GM13977 (cell line): ENCODE measurements around the gene PARD3.

ENCODE experiments used
- DNase-seq: peaks from one replicate; pipeline ENCODE4 v3.0.0; 2012; ENCODE audit warnings: low spot score
- in situ Hi-C: fragments of 300-500 bp; cut with MboI; formaldehyde crosslinking; loops from one replicate; pipeline ENCODE4 v1.12.0; 2022; ENCODE audit warnings: low sequenced_read_pairs, low pct_unique_long_range_greater_than_20kb, mixed read lengths, inconsistent platforms; ENCODE audit not compliant: unreplicated experiment
- TF ChIP-seq, protein P1 (sequence below): IDR thresholded peaks from 2 replicates; pipeline ENCODE4 v1.5.1; 2012; ENCODE audit warnings: mild to moderate bottlenecking, control low read depth; ENCODE audit not compliant: insufficient read depth; ENCODE audit errors: extremely low read depth, missing control alignments

Gene PARD3

DNA sequence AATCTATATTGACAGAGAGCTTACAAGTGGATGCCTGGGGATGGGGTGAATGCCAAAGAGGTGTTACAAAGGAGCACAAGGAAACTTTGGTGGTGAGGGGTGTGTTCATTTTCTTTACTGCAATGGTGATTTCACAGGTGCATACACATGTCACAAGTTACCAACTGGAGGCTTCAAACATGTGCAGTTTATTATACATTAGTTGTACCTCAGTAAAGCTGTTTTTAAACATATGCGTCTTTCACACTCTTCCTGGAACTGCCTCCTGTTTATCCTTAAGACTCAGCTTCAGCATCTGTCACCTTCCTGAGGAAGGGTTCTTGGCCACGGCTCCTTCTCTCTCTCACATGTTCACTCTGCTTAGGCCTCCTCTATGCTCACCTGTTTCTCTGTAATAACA is 731.5 kb downstream of the PARD3 start:
- DNase-seq, result no peak
- TF ChIP-seq, protein P1, sequence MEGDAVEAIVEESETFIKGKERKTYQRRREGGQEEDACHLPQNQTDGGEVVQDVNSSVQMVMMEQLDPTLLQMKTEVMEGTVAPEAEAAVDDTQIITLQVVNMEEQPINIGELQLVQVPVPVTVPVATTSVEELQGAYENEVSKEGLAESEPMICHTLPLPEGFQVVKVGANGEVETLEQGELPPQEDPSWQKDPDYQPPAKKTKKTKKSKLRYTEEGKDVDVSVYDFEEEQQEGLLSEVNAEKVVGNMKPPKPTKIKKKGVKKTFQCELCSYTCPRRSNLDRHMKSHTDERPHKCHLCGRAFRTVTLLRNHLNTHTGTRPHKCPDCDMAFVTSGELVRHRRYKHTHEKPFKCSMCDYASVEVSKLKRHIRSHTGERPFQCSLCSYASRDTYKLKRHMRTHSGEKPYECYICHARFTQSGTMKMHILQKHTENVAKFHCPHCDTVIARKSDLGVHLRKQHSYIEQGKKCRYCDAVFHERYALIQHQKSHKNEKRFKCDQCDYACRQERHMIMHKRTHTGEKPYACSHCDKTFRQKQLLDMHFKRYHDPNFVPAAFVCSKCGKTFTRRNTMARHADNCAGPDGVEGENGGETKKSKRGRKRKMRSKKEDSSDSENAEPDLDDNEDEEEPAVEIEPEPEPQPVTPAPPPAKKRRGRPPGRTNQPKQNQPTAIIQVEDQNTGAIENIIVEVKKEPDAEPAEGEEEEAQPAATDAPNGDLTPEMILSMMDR, result no peak
- in situ Hi-C loops, result no loop called here

DNA sequence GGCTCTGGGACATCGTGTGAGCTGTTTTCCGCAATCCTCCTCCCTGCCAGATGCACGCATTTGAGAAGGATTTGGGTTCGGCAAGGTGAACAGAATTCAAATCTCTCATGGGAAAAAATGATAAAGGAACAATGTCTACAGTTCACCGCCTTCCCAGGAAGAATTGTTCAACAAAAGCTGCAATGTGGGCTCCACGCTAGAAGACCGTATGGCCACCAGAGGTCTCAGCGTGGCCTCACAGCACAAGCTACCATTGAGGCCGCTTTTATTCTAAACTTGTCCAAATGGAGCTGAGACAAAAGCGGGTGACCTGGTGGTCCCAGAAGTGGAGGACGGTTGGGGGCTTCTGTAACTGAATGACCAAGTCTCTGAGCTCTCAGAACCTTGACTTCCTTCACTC is 733.1 kb downstream of the PARD3 start:
- TF ChIP-seq, protein P1, result no peak
- no peak for DNase-seq
- in situ Hi-C loops, result no loop called here

DNA sequence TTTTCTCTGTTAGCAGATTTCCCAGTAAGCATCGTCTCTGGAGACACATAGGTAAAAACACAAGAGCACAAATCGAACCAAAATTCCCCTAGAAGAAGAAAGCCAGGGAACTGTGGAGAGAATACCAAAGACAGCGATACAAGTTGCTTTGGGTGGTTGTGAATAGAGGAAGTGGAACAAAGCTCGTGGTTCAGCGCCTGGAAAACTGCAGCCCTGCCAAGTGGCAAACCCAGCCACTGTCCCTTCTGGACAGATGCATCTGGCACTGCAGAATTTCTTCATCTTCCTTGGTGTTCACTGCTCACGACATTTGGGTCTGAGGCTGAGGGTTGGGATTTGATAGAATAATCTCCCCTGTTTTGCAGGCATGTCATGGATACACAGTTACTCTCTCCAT is 733.8 kb downstream of the PARD3 start:
- in situ Hi-C loops, result no loop called here
- TF ChIP-seq, protein P1, result no peak
- no peak for DNase-seq

DNA sequence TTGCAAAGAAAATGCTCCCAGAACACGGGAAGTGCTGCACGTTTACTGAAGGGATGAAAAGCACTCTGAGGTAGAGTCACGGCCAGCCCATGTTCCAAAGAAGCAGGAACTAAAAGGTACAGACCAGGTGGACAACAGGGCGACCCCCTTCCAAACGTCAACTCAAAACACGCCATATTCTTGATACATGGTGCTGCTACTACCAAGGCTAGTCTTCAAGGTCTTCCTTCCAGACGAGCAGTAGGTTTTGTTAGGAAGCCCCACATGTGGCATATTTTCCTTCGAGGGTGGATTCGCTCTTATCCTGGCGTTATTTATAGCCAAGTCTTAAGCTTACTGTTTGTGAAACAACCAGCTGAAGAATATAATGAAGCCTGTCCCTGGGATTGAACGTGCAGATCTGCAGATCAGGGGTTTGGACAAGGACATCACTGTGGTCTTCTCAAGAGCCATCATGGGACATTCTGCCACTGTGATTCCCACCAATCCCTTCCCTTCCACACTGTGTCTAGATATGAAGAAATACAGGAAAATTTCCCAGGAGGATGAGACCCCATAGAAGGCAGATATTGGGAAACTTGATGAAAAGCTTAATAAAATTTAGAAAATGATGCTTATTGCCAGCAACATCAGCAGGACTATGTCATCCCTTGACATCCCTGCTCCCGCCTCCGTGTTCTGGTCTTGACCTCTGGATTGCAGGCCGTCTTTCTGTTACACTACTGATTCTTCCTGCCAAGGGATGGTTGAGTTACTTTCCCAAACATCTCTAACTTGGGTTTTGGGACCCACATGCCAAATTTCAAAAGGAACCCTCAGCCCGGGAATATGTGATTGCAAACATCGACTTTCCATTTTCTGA is 734.4 kb downstream of the PARD3 start:
- in situ Hi-C loops, result no loop called here
- no peak for DNase-seq
- TF ChIP-seq, protein P1, result no peak

DNA sequence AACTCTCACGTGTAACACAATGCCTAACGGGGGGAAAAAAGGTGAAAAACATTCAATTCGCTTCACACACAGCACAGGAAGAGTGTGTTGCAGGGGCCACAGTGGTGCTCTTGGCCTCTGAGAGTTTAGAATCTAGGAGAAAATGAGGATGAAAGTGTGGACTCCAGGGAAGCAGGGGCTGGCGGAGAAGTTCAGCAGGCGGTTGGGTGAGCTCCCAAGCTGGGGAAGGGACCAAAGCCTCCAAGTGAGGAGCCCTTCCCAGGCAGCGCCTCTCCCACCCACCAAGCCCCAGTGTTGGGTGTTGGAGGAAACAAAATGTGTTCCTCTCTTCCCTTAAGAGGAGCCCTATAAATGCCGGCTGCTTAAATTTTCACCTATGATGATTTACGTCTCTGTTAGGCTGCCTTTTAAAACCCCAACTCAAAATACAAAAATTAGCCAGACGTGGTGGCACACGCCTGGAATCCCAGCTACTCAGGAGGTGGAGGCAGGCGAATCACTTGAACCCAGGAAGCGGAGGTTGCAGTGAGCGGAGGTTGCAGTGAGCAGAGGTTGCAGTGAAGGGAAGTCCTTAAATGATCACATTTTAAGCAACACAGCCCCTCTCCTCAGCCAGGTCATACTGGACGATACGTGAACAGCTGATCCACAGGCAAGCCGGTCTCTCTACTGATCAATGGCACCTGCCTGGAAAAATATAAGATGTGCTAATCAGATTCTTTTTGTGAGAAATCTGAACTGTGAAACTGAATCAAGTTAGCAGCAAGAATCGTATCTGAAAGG is 735.2 kb downstream of the PARD3 start:
- TF ChIP-seq, protein P1, result no peak
- in situ Hi-C loops, result no loop called here

DNA sequence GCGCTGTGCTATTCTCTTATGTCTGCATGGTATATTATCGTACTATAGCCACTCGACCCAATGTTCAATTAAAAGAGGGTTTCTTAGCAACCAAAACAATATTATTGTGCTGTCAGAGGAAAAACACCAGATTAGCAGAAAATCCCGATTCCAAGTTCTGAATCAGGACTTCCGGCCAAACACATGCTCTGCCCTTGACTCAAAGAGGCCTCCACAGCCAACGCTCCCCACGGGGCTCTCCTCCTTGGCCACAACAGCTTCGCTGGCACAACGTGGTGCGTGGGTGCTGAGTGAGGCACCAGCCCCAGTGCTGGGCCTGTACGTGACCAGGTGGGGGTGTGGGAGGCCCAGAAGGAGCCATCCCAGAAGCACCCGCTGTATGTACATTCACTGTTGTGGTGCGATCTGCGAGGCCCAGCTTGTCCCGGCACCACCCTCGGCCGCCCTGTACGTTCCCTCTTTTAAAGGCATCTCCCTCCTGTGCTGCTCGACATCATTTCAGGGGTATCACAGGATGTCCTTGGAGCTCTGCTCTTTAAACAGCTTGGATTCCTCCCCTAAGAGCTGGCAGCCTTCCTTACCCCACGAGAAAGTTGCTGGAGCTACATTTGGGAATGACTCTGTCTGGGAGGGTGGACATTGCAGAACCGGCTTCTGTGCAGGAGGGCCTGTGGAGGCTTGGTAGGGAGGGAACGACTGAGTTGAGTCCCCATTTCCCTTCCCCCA is 736.2 kb downstream of the PARD3 start:
- DNase-seq, result no peak
- TF ChIP-seq, protein P1, result no peak
- in situ Hi-C loops, result no loop called here

More for the DNA sequence above, 735.2 kb downstream of the PARD3 start:
- no peak for DNase-seq
